HG02870 (cell line): Measurements from ENCODE around the gene CMC1.
A peak's percentile ranks its signal among the peaks of the same experiment; 100 is the strongest.
"Not testable (repeated sequence)": the region's sequence is repeated elsewhere in the genome, so short reads cannot be mapped to it uniquely, and the experiment has no call there.

Source experiments
- ATAC-seq: cut with Tn5 transposase; IDR thresholded peaks from one replicate; pipeline ENCODE4 v1.9.1; 2021; ENCODE audit warnings: mild to moderate bottlenecking, moderate library complexity; ENCODE audit not compliant: unreplicated experiment

Gene CMC1

GRCh38 chr3:28241221-28242160 lies at the start of gene CMC1:
Gene CMC1, plus strand, starts transcription at chr3:28241619. Its CDS starts 175 bp downstream, at chr3:28241794.
- peak; percentile 98 for ATAC-seq

GRCh38 chr3:28198161-28198560 lies 43.3 kb upstream of the CMC1 start:
- ATAC-seq = no peak

GRCh38 chr3:28198974-28199373 lies 42.4 kb upstream of the CMC1 start:
- no peak for ATAC-seq

GRCh38 chr3:28199643-28200042 lies 41.8 kb upstream of the CMC1 start:
- ATAC-seq = not testable (repeated sequence)

GRCh38 chr3:28200366-28200848 lies 41.0 kb upstream of the CMC1 start:
- ATAC-seq = not testable (repeated sequence)

GRCh38 chr3:28206479-28206878 lies 34.9 kb upstream of the CMC1 start:
- ATAC-seq = no peak

GRCh38 chr3:28207000-28207733 lies 34.3 kb upstream of the CMC1 start:
- no peak for ATAC-seq

GRCh38 chr3:28210968-28211713 lies 30.3 kb upstream of the CMC1 start:
- ATAC-seq = no peak

- no peak for ATAC-seq
These were observed 28.7 kb upstream of the CMC1 start for GRCh38 chr3:28212681-28213080.

- no peak for ATAC-seq
These were observed 26.0 kb upstream of the CMC1 start for GRCh38 chr3:28215407-28215806.

GRCh38 chr3:28218071-28218916 lies 23.1 kb upstream of the CMC1 start:
- ATAC-seq = no peak

- ATAC-seq = no peak
These were observed 22.6 kb upstream of the CMC1 start for GRCh38 chr3:28218917-28219198.

- ATAC-seq = no peak
These were observed 17.0 kb upstream of the CMC1 start for GRCh38 chr3:28224430-28224829.

- ATAC-seq = no peak
These were observed 15.4 kb upstream of the CMC1 start for GRCh38 chr3:28226020-28226419.

GRCh38 chr3:28228623-28229022 lies 12.8 kb upstream of the CMC1 start:
- no peak for ATAC-seq

GRCh38 chr3:28232659-28233058 lies 8.8 kb upstream of the CMC1 start:
- ATAC-seq = no peak

- no peak for ATAC-seq
These were observed 7.0 kb upstream of the CMC1 start for GRCh38 chr3:28234454-28234853.

GRCh38 chr3:28239108-28239507 lies 2.3 kb upstream of the CMC1 start:
- ATAC-seq = no peak

- no peak for ATAC-seq
These were observed 978 bp upstream of the CMC1 start for GRCh38 chr3:28240441-28240840.

GRCh38 chr3:28242519-28242918 lies 1.1 kb downstream of the CMC1 start:
- no peak for ATAC-seq
